Panc1 (cell line): ENCODE measurements around the gene GCHFR.

ENCODE experiments used
- CTCF ChIP-seq: fragments of 450-650 bp; IDR thresholded peaks from 2 replicates; pipeline ENCODE4 v1.5.1; 2017; ENCODE audit warnings: mild to moderate bottlenecking
- POLR2AphosphoS5 ChIP-seq: IDR thresholded peaks from 2 replicates; pipeline ENCODE4 v1.6.1; 2012; ENCODE audit warnings: mild to moderate bottlenecking, low read depth, low read length, moderate library complexity
- REST ChIP-seq, 2 experiments: IDR thresholded peaks; 2 replicates each; pipeline ENCODE4 v1.6.1; 2011 to 2012; ENCODE audit warnings: low read depth in 2 of 2, control low read depth in 1 of 2, low read length in 1 of 2, mild to moderate bottlenecking in 1 of 2, moderate library complexity in 1 of 2; ENCODE audit not compliant: insufficient read depth in 1 of 2

GRCh38 chr15:40775740-40776536 is 12.1 kb downstream of the GCHFR start:
- TF ChIP-seq POLR2AphosphoS5, result no peak
- no peak for TF ChIP-seq CTCF
- TF ChIP-seq REST (IDR thresholded peaks at IDR 0.05; ENCODE audit: insufficient read depth in 1 of 2, low read depth in 2 of 2, low read length in 1 of 2), result no peak
